ENCODE results near the gene ITGBL1. TPM values are rescaled to one million over a fixed set of nuclear protein-coding genes. Genes with fewer than 3 reads are reported as not detected.

ITGBL1 gene
- total RNA-seq, 3 donors from 2014 or later, result 0.06 to 2.3 (median 1.1) TPM

- TF ChIP-seq, protein P1, sequence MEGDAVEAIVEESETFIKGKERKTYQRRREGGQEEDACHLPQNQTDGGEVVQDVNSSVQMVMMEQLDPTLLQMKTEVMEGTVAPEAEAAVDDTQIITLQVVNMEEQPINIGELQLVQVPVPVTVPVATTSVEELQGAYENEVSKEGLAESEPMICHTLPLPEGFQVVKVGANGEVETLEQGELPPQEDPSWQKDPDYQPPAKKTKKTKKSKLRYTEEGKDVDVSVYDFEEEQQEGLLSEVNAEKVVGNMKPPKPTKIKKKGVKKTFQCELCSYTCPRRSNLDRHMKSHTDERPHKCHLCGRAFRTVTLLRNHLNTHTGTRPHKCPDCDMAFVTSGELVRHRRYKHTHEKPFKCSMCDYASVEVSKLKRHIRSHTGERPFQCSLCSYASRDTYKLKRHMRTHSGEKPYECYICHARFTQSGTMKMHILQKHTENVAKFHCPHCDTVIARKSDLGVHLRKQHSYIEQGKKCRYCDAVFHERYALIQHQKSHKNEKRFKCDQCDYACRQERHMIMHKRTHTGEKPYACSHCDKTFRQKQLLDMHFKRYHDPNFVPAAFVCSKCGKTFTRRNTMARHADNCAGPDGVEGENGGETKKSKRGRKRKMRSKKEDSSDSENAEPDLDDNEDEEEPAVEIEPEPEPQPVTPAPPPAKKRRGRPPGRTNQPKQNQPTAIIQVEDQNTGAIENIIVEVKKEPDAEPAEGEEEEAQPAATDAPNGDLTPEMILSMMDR (IDR thresholded peaks at IDR 0.05), result no peak
- Histone ChIP-seq H3K4me1 (ENCODE audit: low read depth) (peaks cover 6% of the 10 kb centered on the region), H3K4me3 (no peak overlapping the region), H3K36me3 (ENCODE audit: low read depth) (no peaks in the 10 kb centered on the region), H3K9me3 (no peaks in the 10 kb centered on the region)
- ATAC-seq (no peak), DNase-seq (no peak)
- intact Hi-C loops (cut with DNase I, micrococcal nuclease), result no loop called here
Observed at GRCh38 chr13:101628900-101629299, 176.4 kb downstream of the ITGBL1 start.

DNA sequence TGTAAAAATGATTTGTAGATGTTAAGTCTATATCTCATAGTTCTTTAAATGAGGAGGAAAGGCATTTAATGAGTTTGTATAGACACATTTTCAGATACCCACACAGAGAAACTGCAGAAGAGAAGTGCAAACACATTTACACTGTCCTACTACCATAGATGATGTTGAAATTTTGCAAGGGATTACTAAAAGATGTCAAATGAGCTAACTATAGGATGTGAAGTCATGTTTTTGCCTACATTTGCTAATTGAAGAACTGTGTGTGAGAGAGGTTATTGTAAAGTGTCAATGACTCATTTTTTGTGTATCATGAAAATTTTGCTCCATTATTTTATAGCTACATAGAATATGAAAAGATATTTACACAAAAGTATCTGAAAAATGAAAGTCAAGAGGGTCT is 178.9 kb downstream of the ITGBL1 start:
- DNase-seq (no peak), ATAC-seq (no peak)
- TF ChIP-seq, protein P1 (IDR thresholded peaks at IDR 0.05), result no peak
- Histone ChIP-seq H3K36me3 (ENCODE audit: low read depth) (no peaks in the 10 kb centered on the region), H3K4me1 (ENCODE audit: low read depth) (no peaks in the 10 kb centered on the region), H3K9me3 (no peaks in the 10 kb centered on the region), H3K4me3 (no peak overlapping the region)
- intact Hi-C loops (cut with DNase I, micrococcal nuclease), result no loop called here

- Histone ChIP-seq H3K4me3 (no peak overlapping the region), H3K36me3 (ENCODE audit: low read depth) (no peaks in the 10 kb centered on the region), H3K9me3 (no peaks in the 10 kb centered on the region), H3K4me1 (ENCODE audit: low read depth) (no peaks in the 10 kb centered on the region)
- DNase-seq (no peak), ATAC-seq (no peak)
- intact Hi-C loops (cut with DNase I, micrococcal nuclease), result no loop called here
- TF ChIP-seq, protein P1 (IDR thresholded peaks at IDR 0.05), result no peak
Observed at GRCh38 chr13:101634142-101634541, 181.7 kb downstream of the ITGBL1 start.

DNA sequence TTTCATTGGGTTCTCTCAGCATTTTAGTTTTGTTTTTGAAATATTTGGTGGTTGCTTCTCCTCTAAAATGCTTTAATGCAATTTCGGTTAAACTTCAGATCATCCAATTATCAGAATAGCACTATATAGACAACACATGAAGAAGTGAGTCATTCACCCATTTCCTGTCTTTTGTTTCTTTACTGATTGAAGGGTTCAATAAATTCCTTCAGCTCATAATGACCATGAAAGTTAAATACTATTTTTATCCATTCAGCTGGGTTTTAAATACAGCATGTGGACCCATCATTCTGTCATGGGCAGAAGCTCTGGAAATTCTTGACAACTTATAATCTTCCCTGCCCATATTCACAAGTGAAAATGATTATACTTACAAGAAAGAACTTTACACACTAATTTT is 187.2 kb downstream of the ITGBL1 start:
- no peak for ATAC-seq
- intact Hi-C loops (cut with DNase I, micrococcal nuclease), result no loop called here
- Histone ChIP-seq H3K36me3 (ENCODE audit: low read depth) (no peaks in the 10 kb centered on the region), H3K9me3 (no peaks in the 10 kb centered on the region), H3K4me1 (ENCODE audit: low read depth) (no peaks in the 10 kb centered on the region), H3K4me3 (no peak overlapping the region)
- no peak for DNase-seq
- TF ChIP-seq, protein P1 (IDR thresholded peaks at IDR 0.05), result no peak

DNA sequence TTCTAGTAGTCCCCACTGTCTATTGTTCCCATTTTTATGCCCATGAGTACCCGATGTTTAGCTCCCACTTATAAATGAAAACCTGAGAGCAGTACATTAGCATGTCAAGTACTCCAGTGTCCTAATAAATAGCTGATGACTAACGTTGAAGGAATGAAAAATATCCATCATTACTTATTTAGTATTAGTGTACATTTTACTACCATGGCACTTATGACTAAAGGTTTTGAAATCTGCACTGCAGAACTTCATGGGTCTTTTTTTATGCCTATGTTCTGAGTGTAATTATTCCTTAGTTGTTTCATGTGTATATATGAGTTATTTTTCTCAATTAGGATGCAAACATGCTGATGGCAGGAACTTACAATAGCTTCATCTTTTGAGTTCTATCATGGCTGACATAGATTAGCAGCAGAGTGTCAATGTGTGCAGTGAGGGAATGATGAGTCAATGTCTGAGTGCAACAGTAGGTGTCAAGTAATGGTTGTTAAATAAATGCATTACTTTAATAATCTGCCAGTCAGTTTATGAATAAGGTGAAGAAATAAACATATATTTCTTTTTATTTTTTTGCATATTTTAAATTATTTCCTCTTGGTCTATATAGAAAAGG is 188.4 kb downstream of the ITGBL1 start:
- ATAC-seq (no peak), DNase-seq (no peak)
- H3K9me3 ChIP-seq, result no peaks in the 10 kb centered on the region
- intact Hi-C loops (cut with DNase I, micrococcal nuclease), result no loop called here
- H3K36me3 ChIP-seq (ENCODE audit: low read depth), result no peaks in the 10 kb centered on the region
- TF ChIP-seq, protein P1 (IDR thresholded peaks at IDR 0.05), result no peak
- no peaks in the 10 kb centered on the region for H3K4me1 ChIP-seq (ENCODE audit: low read depth)
- no peak overlapping the region for H3K4me3 ChIP-seq

DNA sequence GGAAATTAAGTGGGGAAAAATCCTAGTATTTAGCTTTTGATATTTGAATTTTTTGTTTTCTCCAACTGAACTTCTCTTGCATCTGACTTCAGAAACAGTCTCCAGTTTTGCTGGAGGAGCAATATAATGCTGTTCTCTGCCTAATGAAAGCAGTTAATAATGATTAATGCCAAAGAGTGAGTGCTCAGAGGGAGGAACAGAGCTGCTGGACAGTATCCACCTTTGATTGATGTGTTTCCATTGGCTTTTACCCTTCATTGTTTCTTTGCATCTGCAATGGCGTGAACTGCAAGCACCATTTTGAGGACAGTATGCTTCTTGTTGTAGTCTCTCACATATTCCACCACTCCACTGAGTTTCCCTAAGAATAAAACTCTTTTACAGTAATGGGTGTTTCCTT is 193.4 kb downstream of the ITGBL1 start:
- no peaks in the 10 kb centered on the region for H3K9me3 ChIP-seq
- no peak overlapping the region for H3K4me3 ChIP-seq
- DNase-seq (no peak), ATAC-seq (no peak)
- H3K36me3 ChIP-seq (ENCODE audit: low read depth), result no peaks in the 10 kb centered on the region
- TF ChIP-seq, protein P1 (IDR thresholded peaks at IDR 0.05), result no peak
- intact Hi-C loops (cut with DNase I, micrococcal nuclease), result no loop called here
- H3K4me1 ChIP-seq (ENCODE audit: low read depth), result no peaks in the 10 kb centered on the region
